Tibial nerve (tissue), 4 donors: ENCODE data around the gene PLCB4. TPM values are rescaled to one million over a fixed set of nuclear protein-coding genes. Genes with fewer than 3 reads are reported as not detected.

Experiments used
- DNase-seq, 2 donors: peaks; one replicate each; pipeline ENCODE4 v3.0.0-alpha.2; 2019; ENCODE audit warnings: low spot score in 2 of 2
- H3K27ac ChIP-seq, 4 donors: fragments of 200-600 bp; sonication (generic) in 3 of 4; one replicate each; pipeline ENCODE4 v1.5.1; 2017 to 2019; ENCODE audit warnings: mild to moderate bottlenecking in 1 of 4
- H3K27me3 ChIP-seq, 2 donors: fragments of 200-600 bp; sonication (generic) in 1 of 2; one replicate each; pipeline versions ENCODE4 v1.5.1 to v1.6.0; 2017 to 2019
- H3K36me3 ChIP-seq, 3 donors: fragments of 200-600 bp; sonication (generic); one replicate each; pipeline ENCODE4 v1.5.1; 2018 to 2019
- H3K4me1 ChIP-seq, 4 donors: fragments of 200-600 bp; sonication (generic) in 3 of 4; one replicate each; pipeline ENCODE4 v1.5.1; 2017 to 2019
- H3K4me3 ChIP-seq, 4 donors: fragments of 200-600 bp; sonication (generic) in 3 of 4; one replicate each; pipeline ENCODE4 v1.5.1; 2017 to 2019; ENCODE audit warnings: mild to moderate bottlenecking in 1 of 4, moderate library complexity in 1 of 4
- H3K9me3 ChIP-seq, 4 donors: fragments of 200-600 bp; sonication (generic) in 3 of 4; one replicate each; pipeline ENCODE4 v1.5.1; 2017 to 2019
- CTCF ChIP-seq, 5 experiments: fragments of 200-600 bp in 3 of 5; fragments of 450-650 bp in 2 of 5; sonication (generic) in 3 of 5; IDR thresholded peaks; one replicate each; pipeline ENCODE4 v1.5.1; 2016 to 2019; ENCODE audit warnings: antibody characterized with exemption in 5 of 5, mild to moderate bottlenecking in 3 of 5, moderate library complexity in 2 of 5
- EP300 ChIP-seq, 2 donors: sonication (generic); formaldehyde crosslinking; IDR thresholded peaks; one replicate each; pipeline ENCODE4 v1.6.1; 2017; ENCODE audit warnings: antibody characterized with exemption in 2 of 2, mild to moderate bottlenecking in 1 of 2
- POLR2A ChIP-seq, 2 donors: fragments of 450-650 bp; IDR thresholded peaks; one replicate each; pipeline ENCODE4 v1.6.1; 2017; ENCODE audit warnings: antibody characterized with exemption in 2 of 2, mild to moderate bottlenecking in 2 of 2, moderate library complexity in 2 of 2
- WGBS, 2 donors: methylation state at CpG; one replicate each; pipeline ENCODE4 v1.1.5; 2018; 5-methylcytosine and 5-hydroxymethylcytosine counted together
- total RNA-seq, 4 donors: library from RNA; depleted of rRNA; stranded (reverse); fragments of >200 nt; gene quantifications; one replicate each; pipeline ENCODE4 v1.1.0, GENCODE V29; 2016

PLCB4 gene
- total RNA-seq, 4 donors from 2014 or later: 35.7 to 52.9 (median 40.1) TPM

- Histone ChIP-seq H3K4me1 (peaks cover 0 to 36% (median 0%) of the 10 kb centered on the region in 4 donors), H3K4me3 (no peak overlapping the region), H3K27ac (no peak overlapping the region), H3K9me3 (no peaks in the 10 kb centered on the region), H3K36me3 (no peaks in the 10 kb centered on the region), H3K27me3 (no peaks in the 10 kb centered on the region)
- no peak for DNase-seq
- 93 to 94% methylated on average over 2 of the region's 2 CpGs for WGBS, 2 donors
- no peak for TF ChIP-seq POLR2A (IDR thresholded peaks at IDR 0.05)
- no peak for TF ChIP-seq CTCF (IDR thresholded peaks at IDR 0.05)
- no peak for TF ChIP-seq EP300 (IDR thresholded peaks at IDR 0.05)
Observed at GRCh38 chr20:9261781-9262180, 192.9 kb downstream of the PLCB4 start.

DNA sequence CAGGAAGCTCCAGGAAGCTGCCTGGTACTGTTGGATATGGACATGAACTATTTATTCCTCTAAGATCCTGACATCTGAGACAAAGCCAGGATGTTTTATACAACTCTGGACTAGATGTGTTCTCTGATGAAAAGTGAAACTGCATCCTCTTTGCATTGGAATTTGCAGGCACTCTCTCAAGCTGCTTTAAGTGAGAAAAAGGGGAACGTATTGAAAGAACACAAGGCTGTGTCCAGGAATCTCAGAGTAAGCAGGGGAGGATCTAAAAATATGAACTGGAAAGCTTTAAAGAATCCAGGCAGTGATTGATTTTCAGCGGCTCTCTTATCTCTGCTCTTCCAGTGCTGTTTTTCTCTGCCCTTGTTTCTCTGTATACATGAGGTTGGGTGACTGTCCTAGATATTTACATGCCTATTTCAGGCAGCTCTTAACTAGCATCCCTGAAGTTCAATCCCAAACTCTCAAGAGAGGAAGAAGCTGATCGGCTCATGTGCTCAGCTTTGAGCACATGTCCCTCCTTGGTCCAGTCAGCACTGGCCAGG, 193.8 kb downstream of the PLCB4 start:
- H3K27me3 ChIP-seq: no peaks in the 10 kb centered on the region
- H3K27ac ChIP-seq: peak overlapping the region in 1 of 4 donors; percentile 17
- no peaks in the 10 kb centered on the region for H3K9me3 ChIP-seq
- no peak for DNase-seq
- peaks cover 0 to 36% (median 0%) of the 10 kb centered on the region in 4 donors for H3K4me1 ChIP-seq
- TF ChIP-seq CTCF (IDR thresholded peaks at IDR 0.05) (no peak), EP300 (IDR thresholded peaks at IDR 0.05) (no peak), POLR2A (IDR thresholded peaks at IDR 0.05) (no peak)
- no peaks in the 10 kb centered on the region for H3K36me3 ChIP-seq
- 31 to 42% methylated on average over 3 of the region's 3 CpGs for WGBS, 2 donors
- H3K4me3 ChIP-seq: no peak overlapping the region

GRCh38 chr20:9269280-9269971, 200.5 kb downstream of the PLCB4 start:
- Histone ChIP-seq H3K36me3 (no peaks in the 10 kb centered on the region), H3K27ac (no peak overlapping the region), H3K27me3 (no peaks in the 10 kb centered on the region), H3K4me1 (peaks cover 0 to 9% (median 0%) of the 10 kb centered on the region in 4 donors), H3K4me3 (no peak overlapping the region), H3K9me3 (no peaks in the 10 kb centered on the region)
- TF ChIP-seq POLR2A (IDR thresholded peaks at IDR 0.05): no peak
- TF ChIP-seq CTCF (IDR thresholded peaks at IDR 0.05): no peak
- TF ChIP-seq EP300 (IDR thresholded peaks at IDR 0.05): no peak
- 55 to 56% methylated on average over 2 of the region's 2 CpGs for WGBS, 2 donors
- DNase-seq: no peak

- Histone ChIP-seq H3K4me1 (peaks cover 0 to 9% (median 0%) of the 10 kb centered on the region in 4 donors), H3K27ac (no peak overlapping the region), H3K27me3 (no peaks in the 10 kb centered on the region), H3K4me3 (no peak overlapping the region), H3K9me3 (no peaks in the 10 kb centered on the region), H3K36me3 (no peaks in the 10 kb centered on the region)
- TF ChIP-seq POLR2A (IDR thresholded peaks at IDR 0.05) (no peak), CTCF (IDR thresholded peaks at IDR 0.05) (no peak), EP300 (IDR thresholded peaks at IDR 0.05) (no peak)
- no peak for DNase-seq
Observed at GRCh38 chr20:9270831-9271230, 201.9 kb downstream of the PLCB4 start.

GRCh38 chr20:9276966-9277468, 208.1 kb downstream of the PLCB4 start:
- H3K27me3 ChIP-seq: no peaks in the 10 kb centered on the region
- 60 to 67% methylated on average over 4 of the region's 4 CpGs for WGBS, 2 donors
- no peaks in the 10 kb centered on the region for H3K9me3 ChIP-seq
- no peak overlapping the region for H3K27ac ChIP-seq
- no peak for DNase-seq
- H3K4me1 ChIP-seq: peaks cover 0 to 31% (median 2%) of the 10 kb centered on the region in 4 donors
- no peaks in the 10 kb centered on the region for H3K36me3 ChIP-seq
- TF ChIP-seq EP300 (IDR thresholded peaks at IDR 0.05) (no peak), CTCF (IDR thresholded peaks at IDR 0.05) (no peak), POLR2A (IDR thresholded peaks at IDR 0.05) (no peak)
- no peak overlapping the region for H3K4me3 ChIP-seq
